Thoracic aorta (tissue), 2 donors: Measurements from ENCODE around the gene MUC5B. TPM values are rescaled to one million over a fixed set of nuclear protein-coding genes. Genes with fewer than 3 reads are reported as not detected.

ENCODE experiments used
- ATAC-seq: fragments of 150-250 bp; one replicate; pipeline ENCODE4 v1.8.0; 2017; ENCODE audit warnings: low read depth; ENCODE audit not compliant: insufficient number of reproducible peaks, low FRiP score
- DNase-seq: peaks from one replicate; pipeline ENCODE4 v3.0.0-alpha.2; 2020; ENCODE audit warnings: low spot score
- H3K27ac ChIP-seq, 2 donors: fragments of 200-600 bp; sonication (generic); 1 replicate in 1 of 2; 2 replicates in 1 of 2; pipeline ENCODE4 v1.5.1; 2016; ENCODE audit warnings: mild to moderate bottlenecking in 2 of 2, moderate library complexity in 2 of 2
- H3K27me3 ChIP-seq: fragments of 200-600 bp; sonication (generic); replicated peaks from 2 replicates; pipeline ENCODE4 v1.6.0; 2016; ENCODE audit warnings: mild to moderate bottlenecking; ENCODE audit not compliant: insufficient read depth
- H3K36me3 ChIP-seq: fragments of 200-600 bp; sonication (generic); one replicate; pipeline ENCODE4 v1.5.1; 2016
- H3K4me1 ChIP-seq, 2 donors: fragments of 200-600 bp; sonication (generic); 1 replicate in 1 of 2; 2 replicates in 1 of 2; pipeline versions ENCODE4 v1.5.1 to v1.6.0; 2016; ENCODE audit warnings: low read depth in 2 of 2, mild to moderate bottlenecking in 1 of 2; ENCODE audit not compliant: control insufficient read depth in 1 of 2
- H3K4me3 ChIP-seq: fragments of 200-600 bp; sonication (generic); 2 replicates; pipeline ENCODE4 v1.5.1; 2016; ENCODE audit warnings: mild to moderate bottlenecking
- H3K9me3 ChIP-seq: fragments of 200-600 bp; sonication (generic); 2 replicates; pipeline ENCODE4 v1.5.1; 2016
- CTCF ChIP-seq: fragments of 200-600 bp; sonication (generic); IDR thresholded peaks from one replicate; pipeline ENCODE4 v1.5.1; 2019; ENCODE audit warnings: antibody characterized with exemption
- total RNA-seq, 2 donors: library from RNA; depleted of rRNA; stranded (reverse); fragments of >200 nt; gene quantifications; one replicate each; pipeline versions ENCODE4 v1.1.0 to v1.2.3, GENCODE V29; 2016

MUC5B gene
- total RNA-seq, 2 donors from 2014 or later: not detected

- DNase-seq: no peak
These were observed 67.5 kb downstream of the MUC5B start for GRCh38 chr11:1290052-1291040.

DNA sequence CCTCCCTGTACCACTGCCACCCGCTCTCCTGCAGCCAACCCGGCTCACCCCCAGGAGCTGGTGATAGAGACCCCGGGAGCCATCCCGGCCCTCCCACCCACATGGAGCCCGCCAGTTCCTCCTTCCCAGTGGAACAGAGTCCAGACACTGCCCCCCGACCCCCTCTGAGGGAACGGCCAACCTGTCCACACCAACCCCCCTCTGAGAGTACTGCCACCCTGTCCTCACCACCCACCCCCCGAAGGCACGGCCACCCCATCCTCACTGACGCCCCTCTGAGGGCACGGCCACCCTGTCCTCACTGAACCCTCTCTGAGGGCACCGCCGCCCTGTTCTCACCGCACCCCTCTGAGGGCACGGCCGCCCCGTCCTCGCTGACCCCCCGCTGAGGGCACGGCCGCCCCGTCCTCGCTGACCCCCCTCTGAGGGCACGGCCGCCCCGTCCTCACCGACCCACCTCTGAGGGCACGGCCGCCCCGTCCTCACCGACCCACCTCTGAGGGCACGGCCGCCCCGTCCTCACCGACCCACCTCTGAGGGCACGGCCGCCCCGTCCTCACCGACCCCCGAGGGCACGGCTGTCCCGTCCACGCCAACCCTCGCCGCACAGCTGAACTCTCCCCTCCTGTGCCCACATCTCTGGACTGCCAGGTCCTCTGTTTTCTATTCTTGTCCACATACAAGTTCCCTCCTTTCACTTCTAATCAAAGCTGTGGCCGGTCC lies 68.6 kb downstream of the MUC5B start:
- Histone ChIP-seq H3K9me3 (no peaks in the 10 kb centered on the region), H3K4me1 (no peaks in the 10 kb centered on the region), H3K27me3 (no peaks in the 10 kb centered on the region), H3K4me3 (no peak overlapping the region), H3K36me3 (peaks cover 57% of the 10 kb centered on the region), H3K27ac (no peak overlapping the region)
- DNase-seq: no peak
- TF ChIP-seq CTCF: no peak
- no peak for ATAC-seq

More at GRCh38 chr11:1290052-1291040, 67.5 kb downstream of the MUC5B start:
- H3K36me3 ChIP-seq: peaks cover 61% of the 10 kb centered on the region
- no peaks in the 10 kb centered on the region for H3K9me3 ChIP-seq
- no peaks in the 10 kb centered on the region for H3K27me3 ChIP-seq
- H3K4me1 ChIP-seq: no peaks in the 10 kb centered on the region
- TF ChIP-seq CTCF: no peak
- H3K27ac ChIP-seq: no peak overlapping the region
- no peak for ATAC-seq
- no peak overlapping the region for H3K4me3 ChIP-seq

DNA sequence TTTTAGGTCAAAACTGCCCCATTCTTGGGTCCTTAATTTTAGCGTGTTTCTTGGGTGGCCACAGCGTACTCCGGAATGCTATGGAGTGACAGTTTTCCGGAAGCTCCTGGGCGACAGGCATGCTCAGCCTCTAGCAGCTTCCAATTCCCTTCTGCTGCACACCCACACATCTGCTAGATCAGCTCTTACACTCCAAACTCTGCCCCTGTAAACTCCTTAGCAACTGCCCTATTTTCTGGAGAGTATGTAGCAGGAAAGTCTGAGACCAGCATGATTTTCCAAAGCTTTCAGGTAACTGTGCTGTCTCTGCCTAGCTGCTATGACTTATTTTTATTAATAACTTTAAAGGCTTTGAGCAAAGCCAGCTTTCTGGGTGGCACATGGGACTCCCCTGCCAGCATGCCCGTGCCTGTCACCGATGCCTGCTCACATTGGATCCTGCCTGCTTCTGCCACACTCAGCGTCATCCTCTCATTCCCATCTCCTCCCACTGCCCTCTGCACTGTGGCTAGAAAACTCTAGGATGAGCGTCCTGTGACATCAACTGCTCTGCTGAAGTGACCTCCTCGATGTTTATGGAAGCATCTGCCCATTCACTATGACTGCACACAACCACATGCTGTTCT lies 69.3 kb downstream of the MUC5B start:
- Histone ChIP-seq H3K27me3 (no peaks in the 10 kb centered on the region), H3K4me1 (no peaks in the 10 kb centered on the region), H3K9me3 (no peaks in the 10 kb centered on the region), H3K27ac (no peak overlapping the region), H3K36me3 (peaks cover 52% of the 10 kb centered on the region), H3K4me3 (no peak overlapping the region)
- no peak for DNase-seq
- TF ChIP-seq CTCF: no peak
- no peak for ATAC-seq

- Histone ChIP-seq H3K4me1 (no peaks in the 10 kb centered on the region), H3K27me3 (no peaks in the 10 kb centered on the region), H3K27ac (no peak overlapping the region), H3K36me3 (peaks cover 58% of the 10 kb centered on the region), H3K9me3 (no peaks in the 10 kb centered on the region), H3K4me3 (no peak overlapping the region)
- ATAC-seq: no peak
- TF ChIP-seq CTCF: no peak
- DNase-seq: no peak
These were observed 70.1 kb downstream of the MUC5B start for GRCh38 chr11:1292644-1293618.
